Measurements from ENCODE around the gene HYI. TPM values are rescaled to one million over a fixed set of nuclear protein-coding genes. Genes with fewer than 3 reads are reported as not detected.

HYI gene
- total and polyA plus RNA-seq, 2 of the 8 experiments (the other 6 are each of a cell fraction or from before 2014, with no cell fraction given) = 14.4 to 17.7 TPM

- Histone ChIP-seq H3K4ac (replicated peaks; ENCODE audit: insufficient read length, low read depth, low read length) (no peak overlapping the region), H3K36me3 (ENCODE audit: control insufficient read depth in 2 of 4, insufficient read depth in 4 of 4, low read length in 3 of 4) (no peaks in the 10 kb centered on the region), H2BK12ac (ENCODE audit: low read depth, low read length) (no peak overlapping the region), H2BK5ac (ENCODE audit: low read depth, low read length) (no peak overlapping the region), H3K27me3 (replicated peaks in 1 of 4; ENCODE audit: control insufficient read depth in 3 of 4, extremely low read depth in 1 of 4, insufficient read depth in 3 of 4, low read length in 3 of 4) (no peaks in the 10 kb centered on the region), H3K23me2 (ENCODE audit: low read depth, low read length) (no peaks in the 10 kb centered on the region), H2BK20ac (ENCODE audit: low read length) (no peak overlapping the region), H4K20me1 (replicated peaks in 1 of 2; ENCODE audit: control insufficient read depth in 1 of 2, insufficient read depth in 2 of 2, low read length in 2 of 2) (no peaks in the 10 kb centered on the region), H3K4me2 (ENCODE audit: insufficient read depth in 1 of 2, low read depth in 2 of 2, low read length in 2 of 2) (no peak overlapping the region), H2AK5ac (ENCODE audit: low read depth, low read length) (no peak overlapping the region), H3K18ac (ENCODE audit: extremely low read depth, low read length) (no peak overlapping the region), H2BK15ac (ENCODE audit: low read length) (no peak overlapping the region), H3K9ac (replicated peaks in 1 of 4; ENCODE audit: extremely low read depth in 1 of 4, low read depth in 3 of 4, low read length in 3 of 4) (no peak overlapping the region), H3K56ac (replicated peaks; ENCODE audit: insufficient read length, low read depth, low read length) (no peak overlapping the region), H3K4me3 (ENCODE audit: extremely low read depth in 1 of 4, insufficient read depth in 2 of 4, low read depth in 3 of 4, low read length in 4 of 4) (no peak overlapping the region), H3K4me1 (replicated peaks in 1 of 4; ENCODE audit: control insufficient read depth in 3 of 4, insufficient read depth in 4 of 4, low read length in 3 of 4) (no peaks in the 10 kb centered on the region), H3K79me1 (ENCODE audit: low read depth, low read length) (no peaks in the 10 kb centered on the region), H2BK120ac (replicated peaks; ENCODE audit: low read depth, low read length) (no peak overlapping the region), H3K79me2 (ENCODE audit: control insufficient read depth in 1 of 2, insufficient read depth in 2 of 2, low read length in 2 of 2) (no peaks in the 10 kb centered on the region), H4K5ac (ENCODE audit: insufficient read length, low read depth, low read length) (no peak overlapping the region), H4K8ac (ENCODE audit: extremely low read depth, insufficient read depth, low read length) (no peak overlapping the region), H4K91ac (replicated peaks; ENCODE audit: insufficient read length, low read length) (no peak overlapping the region), H3K23ac (ENCODE audit: insufficient read length) (no peak overlapping the region), H3K27ac (ENCODE audit: low read depth, low read length) (no peak overlapping the region), H2AFZ (ENCODE audit: low read length) (no peak overlapping the region), H3K9me3 (ENCODE audit: insufficient read depth in 2 of 2, low read depth in 1 of 2, low read length in 1 of 2) (no peaks in the 10 kb centered on the region), H3K14ac (ENCODE audit: insufficient read length) (no peak overlapping the region)
- no peak for FAIRE-seq
- DNase-seq (ENCODE audit: low read depth in 1 of 2, low spot score in 2 of 2) = no peak
- 90% methylated on average over 2 of the region's 2 CpGs; no CpG with 5 or more reads in 1 of the 2 experiments for WGBS, 2 experiments (ENCODE audit: extremely low coverage in 1 of 2, insufficient coverage in 1 of 2, insufficient read length in 1 of 2, insufficient replicate concordance in 2 of 2, low coverage in 1 of 2, low lambda C conversion rate in 2 of 2, missing lambda C conversion rate in 1 of 2)
- POLR2A ChIA-PET (ENCODE audit: partially characterized antibody) = interaction anchor here (1.1 kb wide), 1 partner anchor 9 kb away, joined by 3 read pairs; no protein-coding TSS in a partner anchor
- TF ChIP-seq, protein P1, sequence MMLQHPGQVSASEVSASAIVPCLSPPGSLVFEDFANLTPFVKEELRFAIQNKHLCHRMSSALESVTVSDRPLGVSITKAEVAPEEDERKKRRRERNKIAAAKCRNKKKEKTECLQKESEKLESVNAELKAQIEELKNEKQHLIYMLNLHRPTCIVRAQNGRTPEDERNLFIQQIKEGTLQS (IDR thresholded peaks at IDR 0.05; ENCODE audit: insufficient read depth, low read depth, low read length) = no peak
- TF ChIP-seq GABPA (IDR thresholded peaks at IDR 0.05; ENCODE audit: borderline replicate concordance, insufficient read depth, low read length) (no peak), JUND (IDR thresholded peaks at IDR 0.05; ENCODE audit: low read length) (no peak), TCF12 (IDR thresholded peaks at IDR 0.05; ENCODE audit: low read depth, low read length) (no peak), SRF (IDR thresholded peaks at IDR 0.05; ENCODE audit: low read depth, low read length) (no peak), EGR1 (IDR thresholded peaks at IDR 0.05; ENCODE audit: borderline replicate concordance, low read depth, low read length) (no peak), RAD21 (IDR thresholded peaks at IDR 0.05 in 1 of 2, conservative IDR thresholded peaks at IDR 0.05 in 1 of 2; ENCODE audit: low read depth in 2 of 2, low read length in 2 of 2) (no peak), POU5F1 (IDR thresholded peaks at IDR 0.05; ENCODE audit: low read depth, low read length) (no peak), HDAC2 (IDR thresholded peaks at IDR 0.05; ENCODE audit: borderline replicate concordance in 1 of 2, low read depth in 2 of 2, low read length in 2 of 2) (no peak), MAX (IDR thresholded peaks at IDR 0.05) (no peak), TAF1 (IDR thresholded peaks at IDR 0.05; ENCODE audit: low read depth, low read length) (no peak)
- CTCF ChIA-PET (ENCODE audit: partially characterized antibody) = interaction anchor here (2.1 kb wide), 1 partner anchor 10 kb away, joined by 10 read pairs; the partner anchor contains the start of gene HYI
Observed at GRCh38 chr1:43463479-43463878, 9.7 kb upstream of the HYI start.
